NCI-H1694 treated with DMSO at 0.1 percent for 48 hours (cell line): ENCODE data around the gene DEDD2.
A peak's percentile ranks its signal among the peaks of the same experiment; 100 is the strongest.

ENCODE experiments used
- DNase-seq: peaks from one replicate; lab custom pipeline; 2025; lab: John Stamatoyannopoulos, UW

The DEDD2 gene

DNA sequence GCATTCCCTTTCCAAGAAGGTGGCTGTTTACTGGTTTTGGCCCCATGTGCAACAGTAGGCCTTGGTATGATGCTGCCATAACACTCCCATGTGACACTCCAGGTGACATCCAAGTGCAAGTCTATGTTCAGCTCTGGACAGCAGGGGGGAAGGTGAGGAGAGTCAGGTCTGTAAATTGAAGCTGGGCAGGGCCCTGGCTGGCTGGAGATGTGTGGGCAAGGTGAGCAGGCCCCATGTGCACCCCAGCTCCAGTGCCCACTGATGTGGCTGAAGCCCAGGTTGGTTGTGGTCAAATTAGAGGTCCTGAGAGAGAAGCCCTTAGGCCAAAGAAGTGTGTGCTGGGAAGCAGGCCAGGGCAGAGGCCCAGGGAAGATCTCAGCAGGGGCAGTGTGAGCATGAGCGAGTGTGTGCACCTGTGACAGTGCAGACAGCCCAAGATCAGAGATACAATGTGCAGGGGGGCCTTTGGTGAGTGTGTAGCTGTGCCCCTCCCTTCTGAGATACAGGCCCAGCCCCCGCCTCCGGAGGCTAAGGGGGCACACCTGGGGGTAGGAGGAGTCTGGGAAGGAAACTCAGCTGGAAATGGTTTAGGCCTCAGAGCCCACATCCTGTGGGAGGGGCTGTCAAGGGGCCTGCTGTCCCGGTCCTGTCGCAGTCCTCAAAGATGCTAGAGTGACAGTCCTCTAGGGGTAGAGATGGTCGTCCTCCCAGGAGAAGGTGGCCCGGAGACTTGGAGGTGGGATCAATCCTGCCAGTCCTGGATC lies 18.6 kb downstream of the DEDD2 start:
- no peak for DNase-seq

DNA sequence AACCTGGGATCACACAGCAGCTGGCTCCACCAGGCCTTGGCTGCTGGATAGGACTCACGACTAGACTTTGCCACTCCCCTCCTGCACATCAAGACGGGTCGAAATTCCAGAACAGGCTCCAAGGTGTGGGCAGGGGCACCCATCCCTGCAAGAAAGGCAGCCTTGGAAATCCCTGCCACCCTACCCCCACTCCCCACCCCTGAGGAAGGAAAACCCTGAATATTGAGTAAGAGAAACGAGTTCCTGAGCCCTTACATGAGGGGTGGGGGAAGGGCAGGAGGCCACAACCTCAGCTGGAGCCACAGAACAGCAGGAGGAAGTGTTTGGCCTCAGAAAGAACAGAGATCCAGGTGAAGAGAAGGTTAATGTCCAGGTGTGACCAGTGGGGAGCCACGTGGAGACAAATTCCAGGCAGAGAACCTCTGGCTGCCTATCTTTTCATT lies 20.1 kb downstream of the DEDD2 start:
- no peak for DNase-seq

DNA sequence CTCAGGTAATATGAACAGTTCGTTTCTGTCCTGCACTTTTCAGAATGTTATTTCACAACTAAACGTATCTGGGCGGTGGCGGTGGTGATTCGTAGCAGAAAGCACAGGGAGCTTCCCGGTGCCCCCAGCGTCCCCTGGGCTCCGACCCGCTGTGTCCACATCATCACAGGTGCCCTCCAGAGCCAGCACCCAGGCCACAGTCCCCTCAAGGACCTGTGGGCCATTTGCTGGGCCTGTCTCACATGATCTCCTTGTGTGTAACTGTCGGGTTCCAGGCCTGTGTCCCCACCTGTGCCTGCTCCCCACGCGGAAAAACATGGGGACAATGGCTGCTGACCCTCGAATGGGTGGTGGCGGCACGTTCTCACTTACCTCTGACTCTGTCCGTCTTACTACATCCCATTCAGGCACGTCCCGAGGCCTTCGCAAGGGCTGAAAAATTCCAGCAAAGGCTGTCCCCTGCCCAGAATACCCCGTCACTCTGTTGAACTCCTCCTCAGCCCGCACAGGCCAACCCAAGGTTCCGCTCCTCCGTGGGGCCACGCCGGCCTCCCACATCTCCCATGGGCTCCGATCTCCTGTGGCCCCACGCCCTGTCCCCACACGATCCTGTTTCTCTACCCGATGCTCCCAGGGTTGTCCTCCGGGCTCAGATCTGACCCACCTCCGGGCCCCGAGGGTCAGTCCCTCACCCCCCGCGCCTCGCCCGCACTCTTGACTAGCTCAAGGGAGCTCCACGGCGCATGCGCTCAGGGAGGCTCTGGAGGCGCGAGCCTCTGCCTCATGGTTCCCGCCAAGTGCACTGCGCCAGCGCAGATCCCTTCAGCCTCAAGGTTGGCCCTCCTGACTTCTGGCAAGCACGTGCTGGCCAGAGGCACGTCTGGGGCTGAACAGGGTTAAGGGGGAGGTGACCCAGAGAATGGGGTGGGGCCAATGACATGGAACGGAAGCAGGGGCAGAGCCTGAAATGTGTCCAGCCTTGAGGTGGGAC lies 21.2 kb downstream of the DEDD2 start:
- DNase-seq = no peak

DNA sequence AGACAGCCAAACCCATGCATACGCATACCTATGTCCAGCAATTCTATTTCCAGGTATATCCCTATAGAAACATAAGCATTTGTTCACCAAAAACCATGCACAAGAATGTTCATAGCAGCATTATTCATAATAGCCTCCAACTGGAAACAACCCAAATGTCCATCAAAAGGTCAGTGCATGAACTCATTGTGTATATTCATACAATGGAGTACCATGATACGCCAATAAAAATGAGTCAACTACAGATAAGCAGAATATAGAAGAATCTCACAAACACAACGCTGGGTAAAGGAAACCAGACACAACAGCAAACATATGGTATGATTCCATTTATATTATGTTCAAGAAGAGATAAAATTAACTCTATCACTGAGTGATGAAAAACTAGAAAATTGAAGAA lies 23.8 kb downstream of the DEDD2 start:
- DNase-seq = no peak

DNA sequence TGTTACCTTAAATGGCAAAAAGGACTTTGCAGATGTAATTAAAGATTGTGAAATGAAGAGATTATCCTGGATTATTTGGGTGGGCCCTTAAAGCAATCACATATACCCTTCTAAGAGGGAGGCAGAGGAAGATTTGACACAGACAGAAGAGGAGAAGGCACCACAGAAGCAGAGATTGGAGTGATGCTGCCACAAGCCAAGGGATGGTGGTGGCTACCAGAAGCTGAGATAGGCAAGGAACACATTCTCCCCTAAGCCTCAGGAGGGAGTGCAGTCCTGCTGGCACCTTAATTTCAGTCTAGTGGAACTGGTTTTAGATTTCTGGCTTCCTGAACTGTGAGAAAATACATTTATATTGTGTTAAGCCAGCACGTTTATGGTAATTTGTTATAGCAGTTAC lies 24.2 kb downstream of the DEDD2 start:
- no peak for DNase-seq

- no peak for DNase-seq
Measured at GRCh38 chr19:42191855-42192254, 25.6 kb downstream of the DEDD2 start.

DNA sequence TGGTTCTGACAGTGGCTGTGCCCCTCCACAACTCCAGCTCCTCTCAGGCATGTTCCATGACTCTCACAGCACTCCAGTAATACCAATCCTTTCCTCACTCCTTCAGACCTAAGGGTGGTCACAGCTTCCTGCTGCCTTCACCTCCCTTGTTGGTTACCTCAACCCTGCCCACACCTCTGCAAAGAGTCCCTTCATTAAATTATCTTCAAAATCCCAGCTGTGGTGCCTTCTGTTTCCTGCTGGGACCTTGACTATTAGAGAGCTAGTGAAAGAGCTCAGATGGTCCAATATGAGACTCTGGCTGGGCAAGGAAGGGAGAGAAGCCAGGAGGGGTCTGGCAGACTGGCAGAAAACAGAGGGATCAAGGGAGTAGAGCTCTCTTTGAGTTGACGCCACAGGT lies 26.1 kb downstream of the DEDD2 start:
- no peak for DNase-seq

DNA sequence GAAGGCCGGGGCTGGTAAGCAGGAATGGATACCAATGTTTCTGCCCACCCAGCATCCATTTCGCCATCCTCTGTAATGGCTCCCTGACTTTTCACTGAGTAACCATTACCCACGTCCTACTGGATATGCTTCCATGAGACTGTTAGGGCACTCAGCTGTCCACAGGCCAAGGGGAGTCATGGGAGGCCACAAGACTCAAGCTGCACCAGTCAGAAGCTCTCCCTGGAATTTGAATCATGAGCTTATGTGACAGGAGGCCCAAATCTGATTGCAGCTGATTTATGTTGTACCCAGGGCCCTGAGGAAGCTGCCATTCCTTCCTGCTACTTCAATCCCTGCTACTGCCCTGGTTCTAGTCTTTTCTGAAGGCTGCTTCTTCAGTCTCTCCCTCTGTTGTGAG lies 28.3 kb downstream of the DEDD2 start:
- no peak for DNase-seq

GRCh38 chr19:42188665-42189064 lies 28.8 kb downstream of the DEDD2 start:
- DNase-seq = no peak

GRCh38 chr19:42185277-42185676 lies 32.2 kb downstream of the DEDD2 start:
- DNase-seq = no peak

DNA sequence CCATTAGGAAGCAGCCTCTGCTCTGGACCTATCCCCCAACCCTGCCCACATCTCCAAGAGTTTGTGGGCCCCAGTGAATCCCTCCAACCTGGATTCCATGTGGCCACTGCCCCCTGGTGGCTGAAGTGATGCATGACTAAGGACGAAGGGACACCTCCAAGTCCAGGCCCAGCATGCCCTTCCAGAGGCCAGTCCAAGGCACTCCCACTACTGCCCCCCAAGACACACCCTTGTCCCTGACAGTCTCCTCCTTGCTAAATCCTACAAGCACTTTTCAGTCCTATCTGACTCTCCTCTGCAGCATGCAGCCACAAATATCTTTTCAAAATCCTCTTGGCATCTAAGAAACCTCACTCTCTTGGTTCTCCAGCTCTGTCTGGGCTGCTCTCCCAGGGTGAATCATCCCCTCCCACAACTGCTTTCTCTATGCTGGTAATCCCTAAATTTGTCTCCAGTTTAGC lies 33.0 kb downstream of the DEDD2 start:
- DNase-seq = peak; percentile 59

DNA sequence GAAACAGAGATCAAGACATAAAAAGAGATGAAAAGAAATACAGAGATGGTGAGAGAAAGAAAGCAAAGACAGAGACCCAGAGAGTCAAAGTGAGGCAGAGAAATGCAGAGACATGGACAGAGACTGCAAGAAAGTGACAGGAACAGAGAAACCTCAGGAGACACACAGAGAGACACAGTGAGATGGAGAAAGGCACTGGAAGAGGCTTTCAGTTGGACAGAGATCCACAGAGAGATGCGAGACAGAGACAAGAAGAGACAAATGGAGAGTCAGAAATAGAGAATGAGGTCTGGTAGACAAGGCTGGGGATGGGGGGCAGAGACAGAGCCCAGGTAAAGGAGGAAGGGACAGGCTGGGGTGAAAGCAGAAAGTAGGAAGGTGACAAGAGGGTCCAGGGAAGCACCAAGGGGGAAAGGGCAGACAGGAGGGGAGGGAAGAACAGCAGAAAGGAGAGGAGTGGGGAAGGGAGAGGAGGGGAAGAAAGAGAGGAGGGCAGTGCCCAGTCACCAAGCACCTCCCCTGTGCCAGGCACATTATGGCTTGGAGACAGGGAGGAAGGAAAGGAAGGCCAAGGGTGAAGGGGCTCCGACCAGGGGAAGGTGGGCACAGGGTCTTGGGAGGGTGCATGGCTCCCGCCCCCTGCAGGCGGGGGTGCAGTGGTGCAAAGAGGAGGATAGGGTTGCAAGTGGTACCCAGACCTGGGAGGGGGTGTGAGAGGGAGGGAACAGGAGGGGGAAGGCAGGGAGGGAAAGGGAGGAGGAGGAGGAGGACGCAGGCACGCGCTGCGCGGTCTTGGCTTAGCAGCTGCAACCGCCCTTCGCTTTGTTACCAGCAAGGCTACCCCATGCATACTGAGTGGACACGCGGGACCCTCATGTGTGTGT lies 38.4 kb downstream of the DEDD2 start:
- DNase-seq = peak; percentile 8

DNA sequence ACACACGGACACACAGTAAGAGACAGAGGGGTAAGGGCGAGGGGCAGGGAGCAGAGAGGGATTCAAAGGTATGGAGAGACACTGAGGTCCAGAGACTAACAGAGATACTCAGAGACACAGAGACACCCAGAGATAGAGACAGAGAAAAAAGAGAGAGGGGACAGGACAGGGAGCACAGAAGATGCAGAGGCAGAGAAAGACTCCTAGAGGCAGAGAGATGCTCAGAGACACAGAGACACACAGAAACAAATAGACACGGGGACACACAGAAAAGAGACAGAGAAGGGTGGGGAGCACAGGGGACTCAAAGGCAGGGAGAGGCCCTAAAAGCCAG lies 39.8 kb downstream of the DEDD2 start:
- no peak for DNase-seq

DNA sequence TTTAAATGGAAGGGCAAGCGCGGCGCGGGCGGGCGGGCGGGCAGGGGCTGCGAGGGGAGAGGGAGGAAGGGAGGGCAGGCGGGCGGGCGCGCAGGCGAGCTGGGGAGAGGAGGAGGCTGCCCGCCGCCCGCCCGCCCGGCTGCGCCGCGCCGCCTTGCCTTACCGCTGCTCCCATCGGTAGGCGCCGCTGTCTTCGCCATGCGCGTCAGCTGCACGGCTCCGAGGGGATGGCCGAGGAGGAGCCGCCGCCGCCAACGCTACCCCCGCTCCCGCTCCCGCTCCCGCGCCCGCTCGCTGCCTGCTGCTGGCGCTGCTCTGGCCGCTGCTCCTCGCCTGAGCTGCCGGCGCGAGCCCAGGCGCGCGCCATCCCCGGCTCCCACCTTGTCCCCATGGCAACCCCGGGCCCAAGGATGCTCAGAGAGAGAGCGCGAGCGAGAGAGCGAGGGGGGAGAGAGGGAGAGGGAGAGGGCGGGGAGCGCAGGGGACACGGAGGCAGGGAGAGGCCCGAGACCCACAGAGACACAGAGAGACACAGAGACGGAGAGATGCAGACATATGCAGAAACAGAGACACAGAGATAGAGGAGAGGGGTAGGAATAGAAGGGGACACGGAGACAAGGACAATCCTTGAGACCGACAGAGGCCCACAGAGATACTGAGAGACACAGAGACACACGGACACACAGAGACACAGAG lies 40.3 kb downstream of the DEDD2 start:
- DNase-seq = peak; percentile 82

- DNase-seq = no peak
Measured at GRCh38 chr19:42176649-42176989, 40.9 kb downstream of the DEDD2 start.

DNA sequence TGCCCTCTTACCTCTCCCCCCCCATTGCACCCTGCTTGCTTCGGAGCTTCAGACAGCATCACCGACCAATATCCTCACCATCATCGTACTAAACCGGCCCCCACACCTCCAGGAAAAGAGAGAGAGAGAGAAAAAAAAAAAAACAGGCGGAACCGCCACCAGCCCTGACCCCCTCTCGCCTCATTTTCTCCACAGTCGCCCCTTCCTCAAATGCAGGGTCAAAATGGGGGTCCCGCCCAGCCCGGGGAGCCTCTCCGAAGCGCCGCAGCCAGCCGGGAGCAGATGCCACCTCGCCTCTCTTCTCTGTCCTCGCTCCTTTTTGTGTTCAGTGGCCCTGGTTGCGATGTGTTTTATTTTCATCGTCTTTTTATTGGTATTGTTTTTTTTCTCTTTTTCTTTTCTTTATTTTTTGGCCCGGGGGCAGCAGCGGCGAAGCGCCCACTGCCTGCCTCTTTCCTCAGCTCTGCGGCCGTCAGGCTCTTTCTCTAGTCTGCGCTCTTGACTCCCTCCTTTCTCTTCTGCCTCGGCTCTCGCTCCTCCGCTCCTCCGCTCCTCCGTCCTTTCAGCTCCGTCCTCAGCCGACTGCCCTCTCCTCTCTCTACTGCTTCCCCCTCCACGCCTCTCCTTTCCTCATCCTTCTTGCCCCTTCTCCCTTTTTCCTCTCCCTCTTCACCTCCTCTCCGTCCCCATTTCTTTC lies 41.4 kb downstream of the DEDD2 start:
- DNase-seq = peak; percentile 39

DNA sequence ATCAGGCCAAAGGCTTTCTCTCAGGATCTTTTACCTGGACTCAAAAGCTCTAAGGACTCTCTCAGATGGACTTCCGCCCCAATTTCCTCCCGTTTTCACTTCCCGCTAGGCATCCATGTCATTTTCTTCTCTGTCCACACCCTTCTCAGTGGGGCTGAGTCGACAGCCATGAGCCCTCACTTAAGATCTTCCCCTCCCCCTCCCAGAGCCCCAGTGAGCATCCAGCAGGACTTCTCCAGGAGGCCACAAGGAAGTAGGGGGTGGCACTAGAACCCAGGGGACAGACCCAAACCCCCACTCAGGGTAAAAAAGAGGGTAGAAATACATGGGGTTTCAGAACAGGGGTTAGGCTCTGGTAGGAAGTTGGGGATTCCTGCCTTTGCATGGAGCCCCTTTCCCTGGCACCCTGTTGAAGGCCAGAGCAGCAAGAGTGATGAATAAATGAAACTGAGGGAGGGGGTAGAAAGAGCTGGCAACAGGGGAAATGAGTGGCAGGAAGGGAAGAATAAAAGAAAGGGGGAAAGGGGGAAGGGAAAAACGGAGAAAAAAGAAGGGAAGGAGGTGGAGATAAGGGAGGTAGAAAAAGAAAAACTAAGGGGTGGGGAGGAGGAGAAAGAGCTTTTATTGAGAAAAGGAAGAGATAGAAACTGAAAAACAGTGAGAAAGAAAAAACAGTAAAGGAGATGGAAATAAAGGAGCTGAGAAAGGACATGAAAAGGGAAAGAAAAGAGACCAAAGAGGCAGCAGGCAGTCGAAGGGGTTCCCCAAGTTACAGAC lies 42.3 kb downstream of the DEDD2 start:
- no peak for DNase-seq

GRCh38 chr19:42174188-42174587 lies 43.3 kb downstream of the DEDD2 start:
- no peak for DNase-seq

GRCh38 chr19:42173695-42174094 lies 43.8 kb downstream of the DEDD2 start:
- no peak for DNase-seq

- no peak for DNase-seq
Measured at GRCh38 chr19:42172261-42172660, 45.2 kb downstream of the DEDD2 start.
